Measurements from ENCODE around the gene PRUNE1.
A peak's percentile ranks its signal among the peaks of the same experiment; 100 is the strongest.

PRUNE1 gene

GRCh38 chr1:151051356-151052009 lies 43.2 kb downstream of the PRUNE1 start:
- DNase-seq, result no peak

GRCh38 chr1:151054971-151055547 lies 46.8 kb downstream of the PRUNE1 start:
- no peak for DNase-seq

- DNase-seq, result no peak
Observed at GRCh38 chr1:151055581-151055980, 47.3 kb downstream of the PRUNE1 start.

- no peak for DNase-seq
Observed at GRCh38 chr1:151056149-151056548, 47.9 kb downstream of the PRUNE1 start.

- no peak for DNase-seq
Observed at GRCh38 chr1:151058692-151059091, 50.4 kb downstream of the PRUNE1 start.

GRCh38 chr1:151059109-151060006 lies 51.1 kb downstream of the PRUNE1 start, which contains the start of gene CDC42SE1:
Gene CDC42SE1, minus strand, starts transcription at chr1:151059622. Its CDS starts 3,892 bp downstream, at chr1:151055730.
- peak; percentile 70 to 85 for DNase-seq

- DNase-seq, result peak; percentile 60 to 79
Observed at GRCh38 chr1:151060007-151060656, 51.9 kb downstream of the PRUNE1 start, which contains the start of gene MLLT11. Gene MLLT11, plus strand, starts transcription at chr1:151060397. Its CDS starts 6,828 bp downstream, at chr1:151067225.

- DNase-seq, result peak; percentile 36 to 49
Observed at GRCh38 chr1:151060657-151061421, 52.6 kb downstream of the PRUNE1 start.

GRCh38 chr1:151061704-151062103 lies 53.5 kb downstream of the PRUNE1 start:
- DNase-seq, result no peak

- DNase-seq, result no peak
Observed at GRCh38 chr1:151062741-151063371, 54.6 kb downstream of the PRUNE1 start.

- DNase-seq, result no peak
Observed at GRCh38 chr1:151065089-151065645, 56.9 kb downstream of the PRUNE1 start.

GRCh38 chr1:151067185-151067584 lies 58.9 kb downstream of the PRUNE1 start:
- DNase-seq, result no peak

- no peak for DNase-seq
Observed at GRCh38 chr1:151069103-151069486, 60.8 kb downstream of the PRUNE1 start.

- DNase-seq, result peak; percentile 87 to 89
Observed at GRCh38 chr1:151070474-151071276, 62.4 kb downstream of the PRUNE1 start, which contains the start of gene GABPB2. Gene GABPB2, plus strand, starts transcription at chr1:151070761. Its CDS starts 17,429 bp downstream, at chr1:151088190.

GRCh38 chr1:151072224-151072623 lies 64.0 kb downstream of the PRUNE1 start:
- peak; percentile 62 to 63 for DNase-seq

Measured in NCI-H1930 (cell line).